GDM1 (cell line): ENCODE data around the gene PIANP.

Experiments
- DNase-seq: peaks from one replicate; lab custom pipeline; 2025; lab: John Stamatoyannopoulos, UW

PIANP gene

DNA sequence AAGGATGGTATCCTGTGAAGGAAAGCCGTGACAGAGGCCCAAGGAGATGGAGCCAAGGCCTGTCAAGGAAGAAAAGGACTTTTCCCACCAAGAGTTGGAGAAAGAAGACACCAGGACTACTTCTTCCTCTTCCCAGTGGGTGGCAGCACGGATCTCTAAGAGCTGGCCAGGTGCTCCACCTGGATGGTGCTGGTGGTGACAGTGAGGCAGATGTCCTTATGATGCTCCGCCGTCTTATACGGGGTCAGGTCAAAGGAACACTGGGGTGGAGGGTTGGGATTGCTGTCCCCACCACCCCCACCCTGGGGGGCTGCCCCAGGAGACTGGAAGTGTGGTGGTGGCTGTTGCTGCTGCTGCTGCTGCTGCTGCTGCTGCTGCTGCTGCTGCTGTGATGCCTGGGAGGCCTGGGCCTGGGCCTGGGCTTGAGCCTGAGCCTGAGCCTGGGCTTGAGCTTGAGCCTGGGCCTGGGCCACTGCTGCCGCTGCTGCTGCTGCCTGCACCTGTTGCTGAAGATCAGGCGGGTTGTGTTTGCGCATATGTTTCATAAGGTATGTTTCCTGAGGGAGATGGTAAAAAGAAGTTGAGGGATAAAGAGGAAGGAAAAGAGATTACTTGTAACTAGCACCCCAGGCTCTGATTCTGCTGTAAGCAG, 32.9 kb downstream of the PIANP start:
- DNase-seq = no peak

DNA sequence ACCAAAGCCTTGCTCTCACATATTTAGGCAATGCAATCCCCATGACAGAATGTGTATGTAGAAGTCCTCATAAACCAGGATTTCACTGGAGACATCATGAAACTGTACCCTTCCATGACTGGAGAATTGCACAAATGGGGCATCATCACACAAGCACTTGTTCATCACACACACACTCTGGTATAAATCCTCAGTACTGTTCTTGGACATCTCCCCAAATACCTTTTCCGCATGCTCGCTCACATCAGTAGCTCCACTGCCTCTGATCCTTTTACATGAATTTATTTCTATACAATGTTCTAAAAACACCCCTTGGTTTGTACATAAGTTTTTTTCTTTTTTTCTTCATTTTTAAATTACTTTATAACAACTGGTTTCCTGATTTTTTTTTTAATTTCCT, 34.4 kb downstream of the PIANP start:
- no peak for DNase-seq

DNA sequence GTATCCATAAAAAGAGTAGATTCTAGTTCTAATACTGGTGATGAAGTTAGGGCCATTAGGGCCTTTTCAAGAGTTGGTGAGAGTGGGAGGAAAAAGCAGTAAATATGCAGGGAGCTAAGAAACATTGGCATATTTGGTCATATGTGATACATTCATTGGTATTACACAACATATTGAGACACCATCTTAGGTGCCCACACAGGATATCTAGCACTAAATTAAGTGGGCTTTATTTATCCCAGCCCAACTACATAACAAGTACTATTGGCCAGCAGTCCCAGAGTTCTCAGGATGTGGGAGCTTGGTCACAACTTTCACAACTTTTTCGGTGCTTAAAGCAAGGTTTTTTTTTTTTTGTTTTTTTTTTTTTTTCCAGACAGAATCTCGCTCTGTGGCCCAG, 35.7 kb downstream of the PIANP start:
- no peak for DNase-seq

DNA sequence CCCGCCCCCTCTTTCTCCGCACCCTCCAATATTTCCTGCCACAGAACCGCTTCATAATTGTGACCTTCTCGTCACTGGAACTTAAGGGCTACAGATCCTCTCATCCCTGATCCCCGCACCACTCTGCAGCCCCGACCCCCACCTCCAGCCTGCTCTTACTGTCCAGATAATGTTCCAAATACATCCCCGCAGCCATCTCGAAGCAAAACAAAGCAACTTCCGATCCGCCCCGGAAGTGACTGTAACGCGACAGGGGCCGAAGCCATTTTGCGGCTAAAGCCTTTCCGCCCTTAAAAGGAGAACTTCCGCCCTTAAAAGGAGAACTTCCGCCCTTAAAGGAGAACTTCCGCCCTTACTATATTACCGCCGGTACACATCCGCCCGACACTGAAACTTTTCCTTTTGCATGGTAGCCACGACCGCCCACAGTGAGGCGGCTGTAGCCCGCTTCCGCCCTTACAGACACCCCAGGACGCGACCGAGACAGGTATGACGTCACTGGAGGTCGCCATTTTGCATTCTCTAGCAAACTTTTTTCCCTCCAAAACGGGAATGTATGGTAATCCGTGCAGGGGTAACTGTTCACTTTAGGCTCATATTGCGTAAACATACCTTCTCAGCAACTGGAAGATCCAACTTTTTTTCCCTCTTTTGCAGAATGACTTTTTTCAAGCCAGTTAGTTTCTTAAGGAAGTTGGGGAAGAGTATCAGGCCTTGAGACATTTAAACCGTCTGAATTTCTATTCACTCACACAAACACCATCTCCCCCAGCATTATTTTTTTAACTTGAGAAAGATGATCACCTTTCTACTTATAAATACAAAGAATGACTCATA, 37.5 kb downstream of the PIANP start, which contains the start of gene ING4:
Gene ING4 (minus strand): TSS at position 214 of the 837 bp plus-strand sequence. CDS start 18 bp downstream, at position 196.
- DNase-seq = peak; percentile 99

DNA sequence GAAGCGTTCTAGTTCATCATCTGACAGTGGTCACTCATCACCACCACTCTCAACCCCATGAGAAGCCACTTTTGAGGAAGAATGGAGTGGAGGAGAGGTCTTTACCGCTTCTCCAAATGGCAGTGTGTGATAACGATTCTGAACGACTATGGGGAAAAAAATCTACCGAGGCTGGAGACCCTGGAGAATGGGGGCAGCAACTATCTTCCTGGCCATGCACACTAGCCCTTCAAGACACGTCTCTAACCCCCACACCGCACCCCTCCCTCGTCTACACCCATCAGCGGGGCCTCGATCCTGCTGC, 38.1 kb downstream of the PIANP start:
- DNase-seq = no peak

DNA sequence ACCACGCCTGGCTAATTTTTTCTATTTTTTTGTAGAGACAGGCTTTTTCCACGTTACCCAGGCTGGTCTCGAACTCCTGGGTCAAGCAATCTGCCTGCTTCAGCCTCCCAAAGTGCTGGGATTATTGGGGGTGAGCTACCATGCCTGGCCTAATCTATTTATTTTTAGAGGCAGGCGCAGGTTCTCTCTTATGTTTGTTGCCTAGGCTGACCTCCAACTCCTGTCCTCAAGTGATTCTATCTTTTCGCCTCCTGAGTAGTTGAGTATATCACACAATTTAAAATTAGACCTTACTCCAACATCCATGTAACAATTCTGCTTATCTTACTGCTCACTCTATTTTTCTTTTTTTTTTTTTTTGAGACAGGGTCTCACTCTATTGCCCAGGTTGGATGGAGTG, 46.6 kb downstream of the PIANP start:
- DNase-seq = no peak

DNA sequence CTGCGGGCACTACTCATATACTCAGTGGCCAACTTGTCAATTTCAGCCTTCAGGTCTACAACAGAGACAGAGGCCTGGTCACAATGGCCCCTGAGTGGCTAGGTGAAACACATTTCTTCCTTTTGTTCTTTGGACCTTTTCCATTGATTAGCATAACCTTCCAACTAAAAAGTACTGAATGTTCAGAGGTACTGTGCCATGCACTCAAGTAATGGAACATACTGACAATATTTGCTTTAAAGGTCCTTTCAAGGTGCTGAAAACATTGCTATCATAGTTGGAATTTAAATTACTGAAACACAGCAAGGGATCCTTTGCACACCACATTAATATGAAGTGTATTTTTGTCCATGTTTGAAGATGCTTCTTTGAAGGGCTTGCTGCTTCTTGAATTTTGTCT, 47.3 kb downstream of the PIANP start:
- no peak for DNase-seq

DNA sequence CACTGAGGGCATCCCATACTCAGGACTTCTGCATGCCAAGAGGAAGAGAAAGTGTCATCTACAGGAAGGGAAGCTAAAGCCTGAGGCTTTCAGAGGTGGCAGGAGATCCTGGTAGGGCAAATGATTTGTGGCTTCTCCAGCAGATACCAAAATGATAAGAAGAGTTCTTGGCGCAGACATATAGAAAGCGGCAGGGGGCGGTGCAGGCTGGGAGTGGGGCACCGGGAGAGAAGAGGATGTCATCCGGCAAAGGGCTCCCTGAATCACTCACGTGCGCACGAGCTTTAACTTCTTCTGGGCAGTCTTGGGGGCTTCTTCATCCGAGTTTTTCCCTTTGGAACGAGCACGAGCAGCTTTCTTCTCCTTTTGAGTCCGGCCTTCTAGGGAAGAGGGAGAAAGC, 48.2 kb downstream of the PIANP start:
- DNase-seq = no peak

DNA sequence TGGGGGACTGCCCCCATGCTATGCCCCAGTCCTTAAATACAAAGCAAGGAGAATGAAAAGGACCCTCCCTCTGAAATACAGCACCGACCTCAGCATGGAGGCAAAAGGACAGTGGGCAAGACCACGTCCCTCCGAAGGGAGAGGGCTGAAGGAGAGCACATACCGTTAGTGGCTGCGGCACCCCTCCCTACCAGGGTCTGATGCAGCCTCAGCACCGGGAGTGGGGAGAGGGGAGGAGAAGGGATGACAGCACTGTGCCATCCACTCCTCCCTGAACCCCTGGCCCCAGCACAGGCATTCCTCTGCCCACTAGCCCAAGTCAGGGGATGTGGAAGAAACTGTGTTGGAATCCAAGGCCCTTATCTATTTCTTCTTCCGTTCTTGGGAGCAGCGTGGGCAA, 49.8 kb downstream of the PIANP start:
- no peak for DNase-seq

DNA sequence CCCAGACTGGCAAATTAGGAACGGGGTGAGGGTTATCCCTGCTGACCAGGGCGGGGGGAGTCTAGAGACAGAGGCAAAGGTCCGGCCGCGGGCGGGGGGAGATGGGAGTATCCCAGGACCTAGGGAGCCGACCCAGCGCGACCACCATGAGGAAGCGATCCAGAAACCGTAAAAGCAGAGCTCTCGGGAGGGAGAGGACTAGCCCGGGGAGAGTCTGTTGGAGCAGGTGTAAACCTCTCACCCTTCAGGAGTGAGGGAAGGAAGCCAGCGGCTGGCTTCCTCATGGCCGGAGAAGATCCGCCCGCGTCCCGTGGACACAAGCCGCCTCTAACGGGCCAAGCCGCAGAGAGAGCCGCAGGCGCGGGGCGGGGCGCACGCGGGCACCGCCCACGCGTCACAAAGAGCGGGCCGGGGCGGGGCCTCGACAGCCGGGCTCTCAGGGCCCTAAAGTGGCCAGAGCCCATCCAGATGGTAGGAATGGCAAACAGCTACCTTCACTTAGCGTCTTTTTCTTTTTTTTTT, 53.5 kb downstream of the PIANP start, which contains the start of gene ACRBP:
Gene ACRBP (minus strand): TSS at position 350 of the 522 bp plus-strand sequence. CDS start 66 bp downstream, at position 284.
- DNase-seq = no peak

DNA sequence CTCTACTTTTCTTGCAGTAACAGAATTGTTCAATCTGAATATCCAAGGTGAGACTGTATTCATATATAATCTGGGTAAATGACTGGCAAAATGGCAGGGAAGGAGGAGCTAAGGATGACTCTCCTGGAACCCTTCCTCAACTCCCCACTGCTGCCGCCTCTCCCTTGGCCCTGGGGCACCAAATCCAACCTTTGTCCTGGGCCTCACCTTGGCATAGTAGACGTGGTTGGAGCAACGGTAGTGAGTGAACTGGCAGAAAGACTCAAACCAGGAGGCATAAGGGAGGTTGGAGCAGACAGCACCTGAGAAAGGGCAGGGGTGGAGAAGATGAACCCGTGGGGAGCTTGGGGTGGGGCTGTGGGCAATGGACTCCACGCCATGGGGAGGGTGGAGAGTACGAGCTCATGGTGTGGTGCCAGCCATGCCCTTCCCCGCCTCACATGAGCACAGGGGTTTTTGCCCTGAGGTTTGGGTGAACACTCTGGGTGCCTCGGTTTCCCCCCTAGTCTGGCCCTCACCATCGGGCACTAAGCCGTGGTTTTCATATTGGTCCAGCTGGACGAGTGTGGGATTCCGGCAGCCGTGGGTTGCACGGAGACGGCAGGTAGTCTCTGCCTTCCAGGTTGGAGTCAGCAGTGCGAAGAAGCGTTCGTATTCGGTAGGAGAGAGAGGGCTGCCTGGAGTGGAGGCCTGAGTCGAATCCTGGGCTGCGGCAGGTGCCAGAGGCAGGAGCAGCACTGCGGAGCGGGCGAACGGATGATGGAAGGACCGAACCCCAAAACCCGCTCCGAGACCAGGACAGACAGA, 54.1 kb downstream of the PIANP start:
- DNase-seq = no peak

DNA sequence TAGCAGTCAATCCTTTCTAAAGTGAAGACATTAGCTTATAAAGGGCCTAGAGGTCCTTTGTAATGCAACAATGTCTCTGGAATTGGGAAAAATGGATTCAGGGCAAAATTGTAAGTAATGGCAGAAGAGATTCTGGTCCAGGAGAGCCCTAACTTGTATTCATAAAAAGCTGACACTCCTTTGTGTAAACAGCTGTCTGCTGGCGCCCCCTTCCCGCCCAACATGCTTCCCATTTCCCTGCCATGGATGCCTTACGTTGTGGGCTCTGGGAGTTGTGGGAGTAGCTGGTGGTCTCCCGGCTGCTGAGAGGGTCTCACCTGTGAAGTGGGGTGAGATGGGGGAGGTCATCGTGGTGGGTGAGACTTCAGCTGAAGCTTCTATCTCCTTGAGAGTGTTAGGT, 55.7 kb downstream of the PIANP start:
- no peak for DNase-seq

DNA sequence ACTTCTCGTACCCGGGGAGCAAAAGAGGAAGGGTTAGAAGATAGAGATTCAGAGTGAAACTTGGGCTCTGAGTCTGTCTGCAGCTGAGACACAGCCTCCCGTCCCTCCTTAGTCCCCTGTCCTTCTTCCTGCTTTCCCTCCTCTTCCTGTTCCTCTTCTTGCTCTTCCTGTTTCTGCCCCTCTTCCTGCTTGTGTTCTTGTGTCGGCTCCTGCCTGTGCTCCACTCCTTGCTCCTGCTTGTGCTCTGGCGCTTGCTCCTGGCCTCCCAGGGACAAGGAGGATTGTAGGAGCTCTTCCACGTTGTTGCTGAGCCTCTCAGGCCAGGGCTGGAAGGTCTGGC, 56.4 kb downstream of the PIANP start:
- peak; percentile 74 for DNase-seq
